D341Med (cell line): ENCODE data around the gene DCDC2.
"Not testable (repeated sequence)": the region's sequence is repeated elsewhere in the genome, so short reads cannot be mapped to it uniquely, and the experiment has no call there.

Experiments
- DNase-seq: peaks from one replicate; pipeline ENCODE4 v3.0.0; 2012; ENCODE audit warnings: low spot score

DCDC2 gene

GRCh38 chr6:24324617-24325016 lies 33.2 kb downstream of the DCDC2 start:
- no peak for DNase-seq

- no peak for DNase-seq
Observed at GRCh38 chr6:24323632-24324337, 34.1 kb downstream of the DCDC2 start.

GRCh38 chr6:24322924-24323323 lies 34.9 kb downstream of the DCDC2 start:
- DNase-seq = no peak

- DNase-seq = not testable (repeated sequence)
Observed at GRCh38 chr6:24322446-24322845, 35.4 kb downstream of the DCDC2 start.

- DNase-seq = no peak
Observed at GRCh38 chr6:24321538-24322162, 36.2 kb downstream of the DCDC2 start.

- DNase-seq = no peak
Observed at GRCh38 chr6:24313251-24314141, 44.4 kb downstream of the DCDC2 start.

- DNase-seq = not testable (repeated sequence)
Observed at GRCh38 chr6:24311775-24312174, 46.1 kb downstream of the DCDC2 start.

GRCh38 chr6:24307881-24308280 lies 50.0 kb downstream of the DCDC2 start:
- DNase-seq = no peak

GRCh38 chr6:24306936-24307335 lies 50.9 kb downstream of the DCDC2 start:
- DNase-seq = no peak

- DNase-seq = no peak
Observed at GRCh38 chr6:24306038-24306437, 51.8 kb downstream of the DCDC2 start.

- no peak for DNase-seq
Observed at GRCh38 chr6:24296944-24297343, 60.9 kb downstream of the DCDC2 start.

GRCh38 chr6:24293852-24294251 lies 64.0 kb downstream of the DCDC2 start:
- DNase-seq = not testable (repeated sequence)

- no peak for DNase-seq
Observed at GRCh38 chr6:24287239-24287638, 70.6 kb downstream of the DCDC2 start.

- DNase-seq = no peak
Observed at GRCh38 chr6:24284006-24284405, 73.9 kb downstream of the DCDC2 start.

GRCh38 chr6:24283043-24283985 lies 74.5 kb downstream of the DCDC2 start:
- DNase-seq = peak; percentile 78

GRCh38 chr6:24274441-24275083 lies 83.3 kb downstream of the DCDC2 start:
- no peak for DNase-seq

GRCh38 chr6:24273096-24273870 lies 84.6 kb downstream of the DCDC2 start:
- DNase-seq = no peak

- no peak for DNase-seq
Observed at GRCh38 chr6:24272553-24272952, 85.3 kb downstream of the DCDC2 start.

GRCh38 chr6:24272148-24272547 lies 85.7 kb downstream of the DCDC2 start:
- no peak for DNase-seq

- DNase-seq = no peak
Observed at GRCh38 chr6:24270011-24270410, 87.8 kb downstream of the DCDC2 start.
